ENCODE measurements around the gene FAM217A. TPM values are rescaled to one million over a fixed set of nuclear protein-coding genes. Genes with fewer than 3 reads are reported as not detected.

The FAM217A gene
- total and polyA plus RNA-seq, 2 of the 13 experiments (the other 11 are each of a cell fraction or from before 2014, with no cell fraction given), result not detected

DNA sequence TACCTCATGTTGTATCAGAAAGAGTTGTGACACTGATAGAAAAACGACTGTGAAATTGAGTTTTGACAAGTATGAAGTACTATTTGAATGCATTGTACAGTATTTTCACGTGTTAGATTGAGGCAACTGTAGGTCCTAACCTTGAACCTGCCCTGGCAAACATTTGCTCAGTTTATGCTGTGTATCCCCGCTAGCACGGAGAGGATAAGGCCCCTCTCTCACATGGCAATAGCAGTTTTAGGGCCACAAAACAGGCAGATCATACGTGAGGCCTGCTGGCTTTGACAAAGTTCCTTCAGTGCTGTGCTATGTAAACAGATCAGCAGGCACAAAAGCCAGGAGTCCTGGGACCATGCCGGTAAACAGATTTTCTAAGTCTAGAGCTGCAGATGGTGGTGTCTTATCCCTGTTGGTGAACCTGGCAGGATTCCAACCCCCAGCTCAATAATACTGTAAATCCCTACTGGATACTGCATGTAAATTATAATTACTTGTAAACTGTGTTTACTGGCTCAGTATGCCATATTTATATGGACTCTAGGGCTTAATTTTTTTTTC is 23.8 kb upstream of the FAM217A start (continued):
- TF ChIP-seq, protein P1, sequence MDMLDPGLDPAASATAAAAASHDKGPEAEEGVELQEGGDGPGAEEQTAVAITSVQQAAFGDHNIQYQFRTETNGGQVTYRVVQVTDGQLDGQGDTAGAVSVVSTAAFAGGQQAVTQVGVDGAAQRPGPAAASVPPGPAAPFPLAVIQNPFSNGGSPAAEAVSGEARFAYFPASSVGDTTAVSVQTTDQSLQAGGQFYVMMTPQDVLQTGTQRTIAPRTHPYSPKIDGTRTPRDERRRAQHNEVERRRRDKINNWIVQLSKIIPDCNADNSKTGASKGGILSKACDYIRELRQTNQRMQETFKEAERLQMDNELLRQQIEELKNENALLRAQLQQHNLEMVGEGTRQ (IDR thresholded peaks at IDR 0.05; ENCODE audit: low read depth, low read length), result no peak
- TF ChIP-seq, protein P1 (CRISPR knock-in tag; IDR thresholded peaks at IDR 0.05; ENCODE audit: borderline replicate concordance), result no peak
- TF ChIP-seq MED8 (CRISPR knock-in tag; IDR thresholded peaks at IDR 0.05; ENCODE audit: insufficient replicate concordance), result peak; percentile 43
- TF ChIP-seq HNRNPL (IDR thresholded peaks at IDR 0.05; ENCODE audit: low read depth, low read length), result no peak
- TF ChIP-seq SNAPC2 (CRISPR knock-in tag; IDR thresholded peaks at IDR 0.05), result peak; percentile 78; the same call in 1 of the 2 replicates
- TF ChIP-seq PAWR (CRISPR knock-in tag; IDR thresholded peaks at IDR 0.05; ENCODE audit: borderline replicate concordance), result no peak
- peak; percentile 94 for TF ChIP-seq HNF4A (CRISPR knock-in tag; IDR thresholded peaks at IDR 0.05)
- TF ChIP-seq ZKSCAN5 (CRISPR knock-in tag; IDR thresholded peaks at IDR 0.05), result no peak
- TF ChIP-seq, protein P2, sequence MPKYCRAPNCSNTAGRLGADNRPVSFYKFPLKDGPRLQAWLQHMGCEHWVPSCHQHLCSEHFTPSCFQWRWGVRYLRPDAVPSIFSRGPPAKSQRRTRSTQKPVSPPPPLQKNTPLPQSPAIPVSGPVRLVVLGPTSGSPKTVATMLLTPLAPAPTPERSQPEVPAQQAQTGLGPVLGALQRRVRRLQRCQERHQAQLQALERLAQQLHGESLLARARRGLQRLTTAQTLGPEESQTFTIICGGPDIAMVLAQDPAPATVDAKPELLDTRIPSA (CRISPR knock-in tag; IDR thresholded peaks at IDR 0.05; ENCODE audit: borderline replicate concordance), result no peak
- no peak; the same call in 1 of the 2 replicates for TF ChIP-seq ZNF33B (CRISPR knock-in tag; IDR thresholded peaks at IDR 0.05)
- TF ChIP-seq ZNF20 (CRISPR knock-in tag; IDR thresholded peaks at IDR 0.05), result no peak
- TF ChIP-seq MTF2 (CRISPR knock-in tag; IDR thresholded peaks at IDR 0.05; ENCODE audit: borderline replicate concordance), result no peak
- TF ChIP-seq, protein P3, sequence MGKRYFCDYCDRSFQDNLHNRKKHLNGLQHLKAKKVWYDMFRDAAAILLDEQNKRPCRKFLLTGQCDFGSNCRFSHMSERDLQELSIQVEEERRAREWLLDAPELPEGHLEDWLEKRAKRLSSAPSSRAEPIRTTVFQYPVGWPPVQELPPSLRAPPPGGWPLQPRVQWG (CRISPR knock-in tag; IDR thresholded peaks at IDR 0.05; ENCODE audit: borderline replicate concordance, low read depth), result no peak
- TF ChIP-seq DMAP1 (CRISPR knock-in tag; IDR thresholded peaks at IDR 0.05), result peak; percentile 66; the same call in 1 of the 2 replicates
- TF ChIP-seq NCOA1 (CRISPR knock-in tag; IDR thresholded peaks at IDR 0.05), result peak; percentile 47; the same call in 1 of the 2 replicates
- peak; percentile 35; the same call in 1 of the 2 replicates for TF ChIP-seq ZNF563 (CRISPR knock-in tag; IDR thresholded peaks at IDR 0.05)
- TF ChIP-seq ZNF672 (CRISPR knock-in tag; IDR thresholded peaks at IDR 0.05), result no peak
- no peak for TF ChIP-seq CENPT (CRISPR knock-in tag; IDR thresholded peaks at IDR 0.05; ENCODE audit: low read depth)
- TF ChIP-seq CBX1 (IDR thresholded peaks at IDR 0.05; ENCODE audit: low read depth), result no peak
- peak; percentile 30; the same call in 1 of the 2 replicates for TF ChIP-seq ZNF460 (CRISPR knock-in tag; IDR thresholded peaks at IDR 0.05; ENCODE audit: borderline replicate concordance)
- TF ChIP-seq, protein P4, sequence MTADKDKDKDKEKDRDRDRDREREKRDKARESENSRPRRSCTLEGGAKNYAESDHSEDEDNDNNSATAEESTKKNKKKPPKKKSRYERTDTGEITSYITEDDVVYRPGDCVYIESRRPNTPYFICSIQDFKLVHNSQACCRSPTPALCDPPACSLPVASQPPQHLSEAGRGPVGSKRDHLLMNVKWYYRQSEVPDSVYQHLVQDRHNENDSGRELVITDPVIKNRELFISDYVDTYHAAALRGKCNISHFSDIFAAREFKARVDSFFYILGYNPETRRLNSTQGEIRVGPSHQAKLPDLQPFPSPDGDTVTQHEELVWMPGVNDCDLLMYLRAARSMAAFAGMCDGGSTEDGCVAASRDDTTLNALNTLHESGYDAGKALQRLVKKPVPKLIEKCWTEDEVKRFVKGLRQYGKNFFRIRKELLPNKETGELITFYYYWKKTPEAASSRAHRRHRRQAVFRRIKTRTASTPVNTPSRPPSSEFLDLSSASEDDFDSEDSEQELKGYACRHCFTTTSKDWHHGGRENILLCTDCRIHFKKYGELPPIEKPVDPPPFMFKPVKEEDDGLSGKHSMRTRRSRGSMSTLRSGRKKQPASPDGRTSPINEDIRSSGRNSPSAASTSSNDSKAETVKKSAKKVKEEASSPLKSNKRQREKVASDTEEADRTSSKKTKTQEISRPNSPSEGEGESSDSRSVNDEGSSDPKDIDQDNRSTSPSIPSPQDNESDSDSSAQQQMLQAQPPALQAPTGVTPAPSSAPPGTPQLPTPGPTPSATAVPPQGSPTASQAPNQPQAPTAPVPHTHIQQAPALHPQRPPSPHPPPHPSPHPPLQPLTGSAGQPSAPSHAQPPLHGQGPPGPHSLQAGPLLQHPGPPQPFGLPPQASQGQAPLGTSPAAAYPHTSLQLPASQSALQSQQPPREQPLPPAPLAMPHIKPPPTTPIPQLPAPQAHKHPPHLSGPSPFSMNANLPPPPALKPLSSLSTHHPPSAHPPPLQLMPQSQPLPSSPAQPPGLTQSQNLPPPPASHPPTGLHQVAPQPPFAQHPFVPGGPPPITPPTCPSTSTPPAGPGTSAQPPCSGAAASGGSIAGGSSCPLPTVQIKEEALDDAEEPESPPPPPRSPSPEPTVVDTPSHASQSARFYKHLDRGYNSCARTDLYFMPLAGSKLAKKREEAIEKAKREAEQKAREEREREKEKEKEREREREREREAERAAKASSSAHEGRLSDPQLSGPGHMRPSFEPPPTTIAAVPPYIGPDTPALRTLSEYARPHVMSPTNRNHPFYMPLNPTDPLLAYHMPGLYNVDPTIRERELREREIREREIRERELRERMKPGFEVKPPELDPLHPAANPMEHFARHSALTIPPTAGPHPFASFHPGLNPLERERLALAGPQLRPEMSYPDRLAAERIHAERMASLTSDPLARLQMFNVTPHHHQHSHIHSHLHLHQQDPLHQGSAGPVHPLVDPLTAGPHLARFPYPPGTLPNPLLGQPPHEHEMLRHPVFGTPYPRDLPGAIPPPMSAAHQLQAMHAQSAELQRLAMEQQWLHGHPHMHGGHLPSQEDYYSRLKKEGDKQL (CRISPR knock-in tag; IDR thresholded peaks at IDR 0.05; ENCODE audit: low read depth), result peak; percentile 94; the same call in 1 of the 2 replicates
- TF ChIP-seq ATRX (CRISPR knock-in tag; IDR thresholded peaks at IDR 0.05; ENCODE audit: borderline replicate concordance), result no peak
- no peak for TF ChIP-seq ARID2 (CRISPR knock-in tag; IDR thresholded peaks at IDR 0.05; ENCODE audit: borderline replicate concordance)

Data from HepG2 (cell line).